Fibroblast of lung (primary cell): Measurements from ENCODE around the gene OR5K4. TPM values are rescaled to one million over a fixed set of nuclear protein-coding genes. Genes with fewer than 3 reads are reported as not detected.

Experiments used
- DNase-seq, 2 donors: peaks; one replicate each; pipeline versions ENCODE4 v3.0.0 to v3.0.0-alpha.2; 2010; ENCODE audit warnings: low read depth in 2 of 2
- H2AFZ ChIP-seq: 2 replicates; pipeline ENCODE4 v1.5.1; 2012; ENCODE audit warnings: low read length, control low read depth, inconsistent platforms
- H3K27ac ChIP-seq: 2 replicates; pipeline ENCODE4 v1.5.1; 2011; ENCODE audit warnings: low read length, control low read depth; ENCODE audit not compliant: insufficient read depth
- H3K27me3 ChIP-seq: 2 replicates; pipeline ENCODE4 v1.5.1; 2011; ENCODE audit warnings: mild to moderate bottlenecking, low read length; ENCODE audit not compliant: control insufficient read depth, insufficient read depth
- H3K36me3 ChIP-seq: 2 replicates; pipeline ENCODE4 v1.5.1; 2011; ENCODE audit warnings: low read length; ENCODE audit not compliant: control insufficient read depth, insufficient read depth
- H3K4me1 ChIP-seq: 2 replicates; pipeline ENCODE4 v1.5.1; 2011; ENCODE audit warnings: low read length; ENCODE audit not compliant: control insufficient read depth, insufficient read depth; ENCODE audit errors: extremely low read depth
- H3K4me2 ChIP-seq: 2 replicates; pipeline ENCODE4 v1.5.1; 2011; ENCODE audit warnings: low read length, control low read depth; ENCODE audit not compliant: insufficient read depth; ENCODE audit errors: extremely low read depth
- H3K4me3 ChIP-seq, 4 experiments: fragments of 200-600 bp in 1 of 4; sonication (generic) in 1 of 4; replicated peaks in 1 of 4; 2 replicates each; pipeline ENCODE4 v1.5.1; 2011 to 2016; ENCODE audit warnings: low read length in 4 of 4, low read depth in 3 of 4, mild to moderate bottlenecking in 3 of 4, control low read depth in 2 of 4, inconsistent platforms in 1 of 4, mixed read lengths in 1 of 4; ENCODE audit not compliant: insufficient read depth in 1 of 4; ENCODE audit errors: control extremely low read depth in 1 of 4
- H3K79me2 ChIP-seq: 2 replicates; pipeline ENCODE4 v1.5.1; 2012; ENCODE audit warnings: mild to moderate bottlenecking, low read length, inconsistent platforms; ENCODE audit not compliant: control insufficient read depth, insufficient read depth
- H3K9ac ChIP-seq: 2 replicates; pipeline ENCODE4 v1.5.1; 2011; ENCODE audit warnings: mild to moderate bottlenecking, low read length, control low read depth; ENCODE audit not compliant: insufficient read depth
- H3K9me3 ChIP-seq: 2 replicates; pipeline ENCODE4 v1.5.1; 2012; ENCODE audit warnings: low read depth, low read length; ENCODE audit not compliant: control insufficient read depth, insufficient read depth
- H4K20me1 ChIP-seq: 2 replicates; pipeline ENCODE4 v1.5.1; 2011; ENCODE audit warnings: low read length; ENCODE audit not compliant: control insufficient read depth, insufficient read depth; ENCODE audit errors: extremely low read depth
- EZH2 ChIP-seq: IDR thresholded peaks from 2 replicates; pipeline ENCODE4 v1.5.1; 2012; ENCODE audit warnings: low read length, control low read depth, mild to moderate bottlenecking; ENCODE audit errors: missing control alignments
- polyA plus RNA-seq, 2 donors: library from polyadenylated mRNA; depleted of rRNA in 1 of 2; stranded (reverse) in 1 of 2; unstranded in 1 of 2; fragments of >200 nt; gene quantifications; 2 replicates each; pipeline ENCODE4 v1.2.1, GENCODE V29; 2011 to 2012; ENCODE audit warnings: missing spikeins in 1 of 2
- total RNA-seq: library from RNA; depleted of rRNA; stranded (reverse); fragments of >200 nt; gene quantifications from 2 replicates; pipeline ENCODE4 v1.2.1, GENCODE V29; 2014
- TF ChIP-seq, protein P1 (sequence below), 2 donors: IDR thresholded peaks in 1 of 2; conservative IDR thresholded peaks in 1 of 2; 1 replicate in 1 of 2; 2 replicates in 1 of 2; pipeline ENCODE4 v1.5.1; 2011 to 2012; ENCODE audit warnings: low read length in 2 of 2, control low read depth in 1 of 2, inconsistent platforms in 1 of 2, low read depth in 1 of 2, mild to moderate bottlenecking in 1 of 2

OR5K4 gene
- total and polyA plus RNA-seq, 2 donors (not counting 1 experiment from before 2014, with no cell fraction given): not detected

DNA sequence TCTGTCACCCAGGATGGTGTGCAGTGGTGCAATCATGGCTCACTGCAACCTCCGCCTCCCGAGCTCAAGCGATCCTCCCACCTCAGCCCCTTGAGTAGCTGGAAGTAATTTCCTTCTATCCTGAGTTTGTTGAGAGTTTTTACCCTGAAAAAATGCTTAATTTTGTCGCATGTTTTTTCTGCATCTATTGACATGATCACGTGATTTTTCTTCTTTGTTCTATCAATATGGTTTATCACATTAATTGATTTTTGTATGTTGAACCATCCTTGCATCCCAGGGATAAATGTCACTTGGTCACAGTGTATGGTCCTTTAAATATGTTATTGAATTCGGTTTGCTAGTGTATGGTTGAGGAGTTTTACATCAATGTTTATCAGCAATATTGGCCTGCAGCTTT, 11.9 kb upstream of the OR5K4 start:
- no peaks in the 10 kb centered on the region for H3K27me3 ChIP-seq
- no peaks in the 10 kb centered on the region for H3K9me3 ChIP-seq
- no peaks in the 10 kb centered on the region for H3K36me3 ChIP-seq
- H3K4me2 ChIP-seq: no peak overlapping the region
- no peak overlapping the region for H3K9ac ChIP-seq
- H3K79me2 ChIP-seq: no peaks in the 10 kb centered on the region
- no peak overlapping the region for H3K4me3 ChIP-seq
- no peak overlapping the region for H3K27ac ChIP-seq
- no peaks in the 10 kb centered on the region for H4K20me1 ChIP-seq
- no peaks in the 10 kb centered on the region for H3K4me1 ChIP-seq
- no peak for TF ChIP-seq EZH2
- TF ChIP-seq, protein P1, sequence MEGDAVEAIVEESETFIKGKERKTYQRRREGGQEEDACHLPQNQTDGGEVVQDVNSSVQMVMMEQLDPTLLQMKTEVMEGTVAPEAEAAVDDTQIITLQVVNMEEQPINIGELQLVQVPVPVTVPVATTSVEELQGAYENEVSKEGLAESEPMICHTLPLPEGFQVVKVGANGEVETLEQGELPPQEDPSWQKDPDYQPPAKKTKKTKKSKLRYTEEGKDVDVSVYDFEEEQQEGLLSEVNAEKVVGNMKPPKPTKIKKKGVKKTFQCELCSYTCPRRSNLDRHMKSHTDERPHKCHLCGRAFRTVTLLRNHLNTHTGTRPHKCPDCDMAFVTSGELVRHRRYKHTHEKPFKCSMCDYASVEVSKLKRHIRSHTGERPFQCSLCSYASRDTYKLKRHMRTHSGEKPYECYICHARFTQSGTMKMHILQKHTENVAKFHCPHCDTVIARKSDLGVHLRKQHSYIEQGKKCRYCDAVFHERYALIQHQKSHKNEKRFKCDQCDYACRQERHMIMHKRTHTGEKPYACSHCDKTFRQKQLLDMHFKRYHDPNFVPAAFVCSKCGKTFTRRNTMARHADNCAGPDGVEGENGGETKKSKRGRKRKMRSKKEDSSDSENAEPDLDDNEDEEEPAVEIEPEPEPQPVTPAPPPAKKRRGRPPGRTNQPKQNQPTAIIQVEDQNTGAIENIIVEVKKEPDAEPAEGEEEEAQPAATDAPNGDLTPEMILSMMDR (conservative IDR thresholded peaks at IDR 0.05 in 1 of 2, IDR thresholded peaks at IDR 0.05 in 1 of 2; ENCODE audit: low read depth in 1 of 2, low read length in 2 of 2): no peak
- no peak for DNase-seq
- no peak overlapping the region for H2AFZ ChIP-seq

DNA sequence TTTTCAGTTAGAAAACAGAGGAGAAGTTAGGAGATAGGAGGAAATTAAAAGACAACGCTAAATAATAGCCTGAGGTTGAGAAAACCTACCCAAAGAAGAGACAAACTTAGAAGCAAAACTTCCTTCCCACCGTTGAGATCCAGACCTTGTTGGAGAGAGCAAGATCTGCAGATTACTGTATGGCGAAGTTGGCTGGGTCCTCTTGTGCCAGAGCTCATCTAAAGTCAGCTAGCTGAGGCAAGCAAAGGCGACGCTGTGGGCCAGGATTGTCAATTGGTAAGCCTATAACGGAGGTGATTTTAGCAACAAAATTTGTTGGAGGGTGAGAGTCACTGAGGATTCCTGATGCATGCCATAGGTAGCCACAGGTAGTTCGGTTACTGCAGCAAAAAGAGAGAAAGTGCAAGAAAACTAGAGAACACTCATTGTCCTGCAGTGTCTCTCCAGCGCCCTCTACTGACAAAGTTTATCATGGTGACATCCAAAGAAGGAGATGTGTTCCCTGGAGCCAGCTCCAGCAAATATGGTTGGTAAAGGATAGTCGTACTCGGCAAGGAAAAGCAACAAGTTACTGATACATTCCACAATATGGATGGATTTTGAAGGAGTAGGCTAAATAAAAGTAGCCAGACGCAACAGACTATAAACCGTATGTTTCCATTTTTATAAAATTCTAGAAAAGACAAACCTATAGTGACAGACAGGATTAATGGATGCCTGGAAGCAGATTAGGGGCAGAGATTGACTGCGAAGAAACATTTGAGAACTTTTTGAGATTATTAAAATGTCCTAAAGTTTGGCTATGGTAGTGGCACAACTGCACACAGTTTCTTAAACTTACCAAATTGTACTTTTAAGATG, 9.8 kb upstream of the OR5K4 start:
- no peaks in the 10 kb centered on the region for H3K27me3 ChIP-seq
- H4K20me1 ChIP-seq: no peaks in the 10 kb centered on the region
- H3K9ac ChIP-seq: no peak overlapping the region
- no peak overlapping the region for H3K4me2 ChIP-seq
- H2AFZ ChIP-seq: no peak overlapping the region
- TF ChIP-seq EZH2: no peak
- TF ChIP-seq, protein P1 (conservative IDR thresholded peaks at IDR 0.05 in 1 of 2, IDR thresholded peaks at IDR 0.05 in 1 of 2; ENCODE audit: low read depth in 1 of 2, low read length in 2 of 2): peak; percentile 34 to 60
- H3K4me3 ChIP-seq: no peak overlapping the region
- H3K36me3 ChIP-seq: no peaks in the 10 kb centered on the region
- no peaks in the 10 kb centered on the region for H3K4me1 ChIP-seq
- no peaks in the 10 kb centered on the region for H3K9me3 ChIP-seq
- peak in 1 of 2 donors; percentile 17 for DNase-seq
- H3K79me2 ChIP-seq: no peaks in the 10 kb centered on the region
- H3K27ac ChIP-seq: no peak overlapping the region

DNA sequence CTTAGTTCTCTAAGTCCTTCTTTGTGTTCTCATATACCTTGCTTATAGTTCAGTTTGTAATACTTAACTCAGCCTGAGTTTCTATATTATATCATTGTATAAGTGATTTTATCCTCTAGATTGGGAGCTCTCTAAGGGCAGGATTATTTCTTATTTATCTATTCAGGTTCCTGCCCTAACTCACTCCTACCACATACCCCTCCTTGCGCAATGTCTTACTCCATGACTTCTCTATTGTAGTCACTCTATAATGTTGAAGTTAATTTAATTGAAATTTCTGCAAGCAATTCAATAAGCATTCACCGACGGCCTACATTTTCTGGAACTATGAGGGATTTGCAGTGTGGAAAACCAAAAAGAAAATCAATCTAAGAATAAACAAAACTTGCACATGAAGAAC, 3.6 kb upstream of the OR5K4 start:
- H3K9me3 ChIP-seq: no peaks in the 10 kb centered on the region
- H3K9ac ChIP-seq: no peak overlapping the region
- no peak for TF ChIP-seq EZH2
- TF ChIP-seq, protein P1 (conservative IDR thresholded peaks at IDR 0.05 in 1 of 2, IDR thresholded peaks at IDR 0.05 in 1 of 2; ENCODE audit: low read depth in 1 of 2, low read length in 2 of 2): no peak
- H3K4me2 ChIP-seq: no peak overlapping the region
- H3K79me2 ChIP-seq: no peaks in the 10 kb centered on the region
- no peaks in the 10 kb centered on the region for H3K27me3 ChIP-seq
- DNase-seq: no peak
- H3K27ac ChIP-seq: no peak overlapping the region
- no peak overlapping the region for H2AFZ ChIP-seq
- no peaks in the 10 kb centered on the region for H3K36me3 ChIP-seq
- no peaks in the 10 kb centered on the region for H4K20me1 ChIP-seq
- no peaks in the 10 kb centered on the region for H3K4me1 ChIP-seq
- H3K4me3 ChIP-seq: no peak overlapping the region
